HG03175 (cell line): ENCODE results near the gene MBNL1.

Experiments used
- ATAC-seq: cut with Tn5 transposase; IDR thresholded peaks from one replicate; pipeline ENCODE4 v1.9.1; 2021; ENCODE audit warnings: mild to moderate bottlenecking, moderate library complexity; ENCODE audit not compliant: unreplicated experiment

Gene MBNL1

GRCh38 chr3:152271501-152272236 is 2.9 kb downstream of the MBNL1 start:
- no peak for ATAC-seq

DNA sequence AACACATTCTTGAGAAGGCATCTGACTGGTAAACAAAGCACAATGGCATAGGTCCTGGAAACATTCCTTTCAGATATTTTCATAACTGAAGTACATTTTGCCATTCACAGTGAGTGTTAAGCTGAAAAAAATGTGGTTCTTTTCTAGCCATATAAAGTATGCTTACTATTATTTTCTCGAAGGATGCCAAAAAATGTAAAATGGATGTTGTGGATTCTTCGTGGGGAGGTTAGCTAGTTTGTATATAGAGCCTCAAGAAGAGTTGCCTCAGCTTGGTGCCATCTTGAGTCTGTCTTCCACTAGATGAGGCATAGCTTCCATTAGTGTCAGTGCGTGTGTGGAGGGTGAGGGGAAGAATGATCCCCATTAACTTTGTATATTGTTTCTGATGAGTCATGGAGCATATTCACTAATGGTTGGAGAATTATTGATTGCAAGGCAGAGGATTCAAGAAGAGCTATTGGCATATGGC is 4.1 kb downstream of the MBNL1 start:
- no peak for ATAC-seq

GRCh38 chr3:152276681-152277080 is 8.0 kb downstream of the MBNL1 start:
- ATAC-seq: no peak

DNA sequence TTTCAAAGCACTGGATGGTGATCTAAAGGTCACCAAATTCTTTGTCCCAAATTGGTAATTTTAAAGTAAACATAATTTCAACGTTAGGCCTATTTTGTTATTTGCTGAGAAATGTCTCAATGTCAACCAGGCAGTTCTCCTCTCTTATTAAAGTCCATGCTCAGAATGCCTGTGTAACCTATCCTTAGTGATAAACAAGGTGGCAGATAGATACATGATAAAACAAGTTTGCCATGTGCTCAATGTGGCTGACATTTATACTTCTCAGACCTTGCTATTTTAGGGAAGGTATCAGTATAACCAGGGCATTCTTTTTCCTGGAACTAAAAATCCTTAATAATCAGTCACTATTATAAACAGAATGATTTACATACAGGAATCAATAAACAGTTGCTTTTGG is 8.5 kb downstream of the MBNL1 start:
- ATAC-seq: no peak

DNA sequence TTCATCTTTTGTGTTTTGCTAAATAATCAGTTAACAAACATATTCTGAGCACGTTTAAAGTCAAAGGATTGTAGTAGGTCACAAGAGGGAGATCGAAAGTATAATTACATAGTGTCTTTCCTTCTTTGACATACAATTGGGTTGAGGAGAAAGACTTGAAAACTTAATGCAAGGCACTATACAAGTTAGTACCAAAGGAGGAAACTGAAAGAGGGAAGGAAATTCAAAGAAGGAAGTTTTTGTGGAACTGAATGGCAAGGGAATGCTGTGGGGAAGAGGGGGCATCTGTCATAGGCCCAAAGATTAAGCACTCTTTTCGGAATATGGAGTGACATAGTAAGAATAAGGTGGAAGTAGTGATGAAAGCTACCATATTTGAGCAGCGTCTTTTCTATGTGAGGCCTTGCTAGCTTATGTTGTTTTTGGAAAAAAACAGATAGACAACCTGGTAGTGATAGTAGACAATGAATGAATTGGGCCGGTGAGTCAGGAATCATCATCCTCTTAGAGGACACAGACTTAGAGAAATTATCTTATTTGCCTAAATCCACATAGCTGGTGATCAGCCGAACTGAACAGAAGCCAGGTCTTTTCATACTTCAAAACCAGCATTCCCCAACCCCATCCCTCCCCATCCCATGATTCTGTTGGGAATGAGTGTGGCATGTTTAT is 10.2 kb downstream of the MBNL1 start:
- no peak for ATAC-seq

- no peak for ATAC-seq
Measured at GRCh38 chr3:152279479-152279878, 10.8 kb downstream of the MBNL1 start.

DNA sequence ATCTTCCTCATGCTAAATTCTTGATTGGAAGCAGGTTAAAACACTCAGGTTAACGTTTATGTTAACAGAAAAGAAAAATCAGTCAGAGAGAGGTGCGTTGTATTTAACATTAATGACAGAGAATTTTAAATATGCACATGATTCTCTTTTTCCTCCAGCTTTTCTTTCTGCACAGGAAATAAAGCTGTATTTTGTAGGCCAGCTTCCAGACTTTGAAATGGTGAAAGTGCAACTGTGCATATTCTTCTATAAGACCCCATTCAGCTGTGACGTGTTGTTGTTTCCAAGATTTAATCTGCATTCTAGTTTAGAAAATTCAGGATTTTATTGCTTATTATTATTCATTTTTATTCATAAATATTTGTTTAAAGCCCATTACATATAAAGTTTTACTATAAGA is 11.8 kb downstream of the MBNL1 start:
- no peak for ATAC-seq

DNA sequence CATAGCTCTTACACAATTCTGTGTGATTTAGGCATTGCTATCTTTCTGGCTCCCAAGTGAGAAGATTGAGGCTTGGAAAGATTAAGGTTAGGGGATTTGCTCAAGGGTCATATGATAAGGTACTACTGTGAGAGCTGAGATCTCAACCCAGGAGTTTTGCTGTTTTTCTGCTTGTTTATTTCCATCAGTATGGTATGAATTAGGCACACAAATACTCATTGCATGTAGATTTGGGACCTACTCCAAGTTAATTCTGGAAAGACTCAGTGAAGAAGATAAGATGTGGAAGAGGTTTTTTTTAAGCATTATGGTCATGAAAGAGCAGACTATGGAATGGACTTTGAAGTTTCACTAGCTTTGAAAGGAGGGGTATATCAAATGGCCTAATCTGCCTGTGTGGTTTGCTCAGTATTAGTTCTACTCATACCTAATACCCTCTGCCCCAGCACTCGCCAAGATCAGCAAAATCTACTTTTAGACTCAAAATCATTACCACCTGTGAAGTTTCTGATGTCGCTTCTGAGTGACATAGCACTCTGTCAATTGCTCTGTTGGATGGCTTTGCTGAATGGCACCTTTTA is 12.5 kb downstream of the MBNL1 start:
- ATAC-seq: peak; percentile 85

- ATAC-seq: no peak
Measured at GRCh38 chr3:152282813-152283212, 14.1 kb downstream of the MBNL1 start.

DNA sequence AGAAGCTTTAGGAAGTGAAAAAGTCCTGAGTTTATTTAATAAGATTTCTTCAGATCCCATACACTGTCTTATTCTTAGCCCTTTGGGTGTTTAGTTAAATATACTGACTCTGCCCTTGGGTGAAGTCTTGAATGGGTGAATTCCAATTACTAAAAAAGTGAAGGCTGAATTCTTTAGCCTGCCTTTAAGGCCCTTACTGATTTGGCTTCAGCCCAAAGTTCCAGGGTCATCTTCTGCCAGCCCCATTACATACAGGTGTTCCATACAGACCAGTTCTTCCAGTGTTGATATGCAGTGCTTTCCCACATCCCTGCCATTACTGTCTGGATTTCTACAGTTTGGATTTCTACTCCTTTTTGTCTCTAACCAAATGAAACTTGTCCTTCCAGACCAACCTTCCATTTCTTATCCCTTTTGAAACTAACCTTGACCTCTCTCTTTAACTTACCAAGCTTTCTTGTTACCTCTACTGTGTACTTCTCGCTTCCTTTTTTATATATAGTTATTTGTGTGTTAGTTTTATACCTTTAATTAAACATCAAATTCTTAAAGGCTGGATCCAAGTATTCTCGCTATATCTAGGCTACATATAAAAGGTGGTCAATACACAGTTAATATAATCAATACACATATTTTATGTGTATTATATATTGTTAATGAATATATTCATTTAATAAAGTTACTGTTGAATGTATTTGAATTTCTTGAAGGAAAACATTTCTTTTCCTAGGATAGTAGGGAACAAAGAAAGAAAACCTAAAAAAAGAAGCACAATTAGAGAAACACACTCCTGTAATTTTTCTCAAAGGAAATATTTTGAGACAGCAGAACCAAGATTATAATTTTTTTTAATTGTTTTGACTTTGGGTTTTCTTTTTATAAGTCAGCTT is 15.0 kb downstream of the MBNL1 start:
- no peak for ATAC-seq

DNA sequence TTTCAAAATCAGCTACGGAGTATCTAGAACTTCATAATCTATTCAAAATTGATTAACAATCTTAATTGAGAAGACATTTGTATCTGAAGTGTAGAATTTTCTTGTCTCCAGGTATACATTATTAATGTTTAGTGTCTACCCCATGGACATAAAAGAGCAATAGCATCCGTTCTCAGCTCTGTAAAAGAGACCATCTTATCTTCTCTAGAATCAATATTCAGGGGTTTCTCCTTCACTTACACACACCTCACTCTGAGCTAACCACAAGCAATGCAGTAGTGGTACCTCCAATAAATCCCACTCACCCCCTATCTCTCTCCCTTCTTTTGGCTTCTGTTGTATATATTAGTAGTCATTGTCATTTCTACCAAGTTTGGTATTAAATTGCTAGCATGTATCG is 16.2 kb downstream of the MBNL1 start:
- no peak for ATAC-seq

- no peak for ATAC-seq
Measured at GRCh38 chr3:152285509-152285908, 16.8 kb downstream of the MBNL1 start.

DNA sequence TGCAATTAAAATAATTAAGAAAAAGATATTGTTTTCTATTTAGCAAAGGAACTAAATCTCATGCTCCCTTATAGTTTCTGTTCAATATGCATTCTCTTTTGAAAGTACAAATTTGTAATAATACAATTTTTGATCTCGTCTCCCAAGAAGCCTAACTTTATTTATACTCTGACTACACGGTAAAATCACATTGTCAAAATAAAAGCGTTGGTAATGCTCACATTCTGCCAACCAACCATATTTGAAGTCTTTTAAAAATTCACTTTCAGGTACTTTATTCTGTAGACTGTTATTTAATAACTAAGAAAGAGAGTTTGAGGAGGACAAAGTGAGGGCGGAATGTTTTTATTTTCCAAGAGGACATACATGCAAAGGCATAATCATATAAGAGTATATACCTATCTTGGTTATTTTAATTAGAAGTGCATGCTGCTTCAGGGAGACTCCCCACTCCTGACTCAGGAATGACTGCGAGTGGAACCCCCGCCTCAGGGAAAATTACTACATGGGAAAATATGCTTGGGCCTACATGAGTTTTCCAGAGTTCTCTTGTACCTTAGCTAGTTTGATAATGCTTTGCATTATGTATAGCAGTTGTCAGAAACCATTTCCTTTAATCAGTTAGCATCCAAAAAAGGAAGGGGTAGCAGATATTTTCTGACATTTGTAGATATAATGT is 19.3 kb downstream of the MBNL1 start:
- ATAC-seq: no peak

DNA sequence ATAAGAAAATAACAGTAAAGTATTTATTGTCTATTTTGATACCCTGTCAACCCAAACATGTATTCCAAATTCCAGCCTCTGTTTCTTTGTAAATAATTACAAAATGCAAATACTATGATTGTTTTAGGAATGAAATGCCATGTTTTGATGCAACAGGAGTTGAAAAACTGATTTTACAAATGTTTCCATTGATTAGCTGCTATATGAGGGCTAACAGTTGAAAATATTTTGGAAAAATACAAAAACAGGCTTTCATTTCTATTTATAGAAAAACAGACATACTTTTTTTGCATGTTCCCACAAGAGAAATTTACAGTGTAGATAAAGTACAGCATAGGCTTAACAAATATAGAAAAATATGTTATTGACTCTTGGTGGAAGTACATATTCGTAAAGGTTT is 20.0 kb downstream of the MBNL1 start:
- no peak for ATAC-seq

GRCh38 chr3:152289708-152290107 is 21.0 kb downstream of the MBNL1 start:
- ATAC-seq: no peak

DNA sequence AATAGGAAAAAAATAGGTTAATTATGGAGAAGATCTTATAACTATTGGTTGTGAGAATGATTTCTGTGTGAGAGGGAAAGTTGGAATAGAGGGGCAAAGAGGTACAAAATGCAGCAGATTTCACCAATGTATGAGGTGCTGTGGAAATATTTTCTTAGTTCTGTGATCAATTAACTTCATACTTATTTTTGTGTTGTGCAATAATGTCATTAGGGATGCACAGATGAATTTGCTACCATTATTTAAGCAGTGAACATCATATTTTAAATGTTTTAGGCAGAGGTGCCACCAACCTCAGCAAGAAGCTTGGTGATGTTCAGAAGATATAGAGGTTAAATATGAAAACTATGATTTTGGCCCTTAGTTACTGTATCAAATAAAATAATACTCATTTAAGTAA is 21.6 kb downstream of the MBNL1 start:
- no peak for ATAC-seq

DNA sequence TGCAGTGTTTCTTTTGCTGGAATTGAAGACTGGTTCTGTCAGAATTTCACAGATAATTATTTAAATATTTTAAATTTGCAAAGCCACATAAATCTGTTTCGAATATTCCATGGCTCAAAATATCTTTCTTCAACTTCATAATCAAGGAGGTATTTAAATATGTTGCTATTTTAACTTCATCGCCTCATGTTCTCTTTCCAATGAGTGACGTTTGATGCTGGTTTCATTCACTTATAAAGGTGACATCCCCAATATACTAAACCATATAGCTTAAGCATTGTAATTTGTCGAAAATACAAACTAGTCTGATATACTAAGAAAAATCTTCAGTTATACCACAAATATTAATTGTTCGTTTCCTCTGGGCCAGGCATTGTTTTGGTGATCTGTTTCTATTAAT is 22.5 kb downstream of the MBNL1 start:
- ATAC-seq: no peak

GRCh38 chr3:152291649-152292066 is 22.9 kb downstream of the MBNL1 start:
- no peak for ATAC-seq

DNA sequence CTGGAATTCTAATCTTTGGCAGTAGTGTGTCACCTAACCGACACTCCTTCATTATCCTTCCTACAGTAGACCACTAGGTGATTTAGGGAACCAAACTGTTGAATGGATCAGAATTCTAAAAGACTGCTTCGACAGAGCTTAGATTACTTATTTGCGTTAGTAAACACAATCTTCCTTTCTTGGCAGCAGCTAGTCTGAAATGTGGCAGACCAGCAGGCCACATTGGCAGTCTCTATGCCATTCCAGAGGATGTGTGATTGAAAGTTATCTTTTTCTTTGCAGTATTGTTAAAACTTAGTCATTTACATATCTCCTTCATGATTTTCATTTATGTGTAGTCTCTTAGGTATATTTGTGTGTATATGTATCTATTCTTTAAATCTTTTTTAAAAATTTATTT is 23.6 kb downstream of the MBNL1 start:
- ATAC-seq: no peak

- no peak for ATAC-seq
Measured at GRCh38 chr3:152293347-152294006, 24.7 kb downstream of the MBNL1 start.
